Gastrocnemius medialis (tissue), 4 donors: ENCODE data around the gene ALB.

Experiments used
- POLR2A ChIP-seq, 2 donors: fragments of 450-650 bp; IDR thresholded peaks; one replicate each; pipeline ENCODE4 v1.6.1; 2017; ENCODE audit warnings: antibody characterized with exemption in 2 of 2, mild to moderate bottlenecking in 2 of 2, moderate library complexity in 2 of 2
- TF ChIP-seq, protein P1 (sequence below), 5 experiments: fragments of 450-650 bp in 3 of 5; fragments of 200-600 bp in 2 of 5; sonication (generic) in 2 of 5; IDR thresholded peaks in 4 of 5; conservative IDR thresholded peaks in 1 of 5; 1 replicate in 4 of 5; 2 replicates in 1 of 5; pipeline ENCODE4 v1.5.1; 2016 to 2019; ENCODE audit warnings: antibody characterized with exemption in 5 of 5, mild to moderate bottlenecking in 3 of 5, moderate library complexity in 3 of 5

DNA sequence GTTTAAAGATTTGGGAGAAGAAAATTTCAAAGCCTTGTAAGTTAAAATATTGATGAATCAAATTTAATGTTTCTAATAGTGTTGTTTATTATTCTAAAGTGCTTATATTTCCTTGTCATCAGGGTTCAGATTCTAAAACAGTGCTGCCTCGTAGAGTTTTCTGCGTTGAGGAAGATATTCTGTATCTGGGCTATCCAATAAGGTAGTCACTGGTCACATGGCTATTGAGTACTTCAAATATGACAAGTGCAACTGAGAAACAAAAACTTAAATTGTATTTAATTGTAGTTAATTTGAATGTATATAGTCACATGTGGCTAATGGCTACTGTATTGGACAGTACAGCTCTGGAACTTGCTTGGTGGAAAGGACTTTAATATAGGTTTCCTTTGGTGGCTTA lies 1.1 kb downstream of the ALB start:
- TF ChIP-seq, protein P1, sequence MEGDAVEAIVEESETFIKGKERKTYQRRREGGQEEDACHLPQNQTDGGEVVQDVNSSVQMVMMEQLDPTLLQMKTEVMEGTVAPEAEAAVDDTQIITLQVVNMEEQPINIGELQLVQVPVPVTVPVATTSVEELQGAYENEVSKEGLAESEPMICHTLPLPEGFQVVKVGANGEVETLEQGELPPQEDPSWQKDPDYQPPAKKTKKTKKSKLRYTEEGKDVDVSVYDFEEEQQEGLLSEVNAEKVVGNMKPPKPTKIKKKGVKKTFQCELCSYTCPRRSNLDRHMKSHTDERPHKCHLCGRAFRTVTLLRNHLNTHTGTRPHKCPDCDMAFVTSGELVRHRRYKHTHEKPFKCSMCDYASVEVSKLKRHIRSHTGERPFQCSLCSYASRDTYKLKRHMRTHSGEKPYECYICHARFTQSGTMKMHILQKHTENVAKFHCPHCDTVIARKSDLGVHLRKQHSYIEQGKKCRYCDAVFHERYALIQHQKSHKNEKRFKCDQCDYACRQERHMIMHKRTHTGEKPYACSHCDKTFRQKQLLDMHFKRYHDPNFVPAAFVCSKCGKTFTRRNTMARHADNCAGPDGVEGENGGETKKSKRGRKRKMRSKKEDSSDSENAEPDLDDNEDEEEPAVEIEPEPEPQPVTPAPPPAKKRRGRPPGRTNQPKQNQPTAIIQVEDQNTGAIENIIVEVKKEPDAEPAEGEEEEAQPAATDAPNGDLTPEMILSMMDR (IDR thresholded peaks at IDR 0.05 in 4 of 5, conservative IDR thresholded peaks at IDR 0.05 in 1 of 5): no peak
- no peak for TF ChIP-seq POLR2A (IDR thresholded peaks at IDR 0.05)
